Stimulated activated naive CD4-positive, alpha-beta T cell treated with Interleukin-2 at 50 U/mL for 16 hours (primary cell): Measurements from ENCODE around the gene MYCBP.

Source experiments
- DNase-seq: peaks from one replicate; lab custom pipeline; 2025; lab: John Stamatoyannopoulos, UW

MYCBP gene

DNA sequence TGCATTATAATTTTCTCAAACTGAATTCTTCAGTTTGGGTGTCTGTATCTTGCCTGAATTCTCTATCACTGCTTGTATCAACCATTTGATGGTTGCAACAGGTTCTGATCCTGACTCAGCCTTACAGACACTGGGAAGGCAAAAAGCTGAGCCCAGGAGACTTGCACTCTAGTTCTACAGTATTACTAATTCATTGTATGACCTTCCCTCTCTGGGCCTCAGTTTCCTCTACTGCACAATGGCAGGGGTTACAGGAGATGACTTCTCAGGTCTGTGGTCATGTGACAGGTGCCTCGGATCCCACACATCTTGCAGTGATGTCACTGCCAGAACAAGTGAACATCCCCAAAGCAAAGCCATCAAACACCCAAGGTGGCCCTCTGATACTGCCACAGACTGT lies 52.3 kb downstream of the MYCBP start:
- no peak for DNase-seq

DNA sequence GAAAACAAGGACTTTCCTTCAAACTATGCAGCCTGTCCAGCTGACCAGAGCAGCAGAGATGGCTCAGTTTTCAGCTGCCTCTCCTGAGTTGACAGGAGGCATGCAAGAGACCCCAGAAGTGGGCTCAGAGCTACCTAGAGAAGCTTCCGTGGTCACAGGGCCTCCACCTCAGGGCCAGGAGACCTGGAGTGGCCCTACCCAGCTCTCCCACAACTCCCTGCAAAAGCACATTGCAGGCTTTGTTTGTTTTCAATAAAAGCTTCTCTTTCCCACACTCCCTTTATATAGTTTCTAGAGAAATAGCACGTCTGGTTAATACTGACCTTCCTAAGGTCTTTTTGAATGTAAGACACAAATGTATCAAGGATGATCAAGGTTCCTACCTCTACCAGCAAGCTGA lies 53.6 kb downstream of the MYCBP start:
- no peak for DNase-seq

DNA sequence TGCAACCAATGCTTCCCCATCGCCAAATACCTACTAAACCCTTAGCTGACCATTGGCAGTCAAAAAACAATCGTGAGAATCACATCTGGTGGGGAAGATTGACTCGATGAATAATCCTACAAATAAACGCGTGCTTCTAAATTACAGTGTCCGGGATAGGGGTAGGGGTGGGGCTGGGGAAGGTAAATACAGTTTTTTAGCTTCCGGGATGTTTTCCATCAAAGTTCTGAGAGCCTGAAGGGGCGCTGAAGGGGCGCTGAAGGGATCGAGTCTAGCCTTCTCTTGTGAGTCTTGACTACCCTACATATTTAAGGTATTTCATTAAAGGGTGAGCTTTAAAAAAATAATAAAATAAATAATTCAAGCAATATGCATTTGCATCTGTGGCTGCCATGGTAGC lies 54.1 kb downstream of the MYCBP start:
- no peak for DNase-seq

DNA sequence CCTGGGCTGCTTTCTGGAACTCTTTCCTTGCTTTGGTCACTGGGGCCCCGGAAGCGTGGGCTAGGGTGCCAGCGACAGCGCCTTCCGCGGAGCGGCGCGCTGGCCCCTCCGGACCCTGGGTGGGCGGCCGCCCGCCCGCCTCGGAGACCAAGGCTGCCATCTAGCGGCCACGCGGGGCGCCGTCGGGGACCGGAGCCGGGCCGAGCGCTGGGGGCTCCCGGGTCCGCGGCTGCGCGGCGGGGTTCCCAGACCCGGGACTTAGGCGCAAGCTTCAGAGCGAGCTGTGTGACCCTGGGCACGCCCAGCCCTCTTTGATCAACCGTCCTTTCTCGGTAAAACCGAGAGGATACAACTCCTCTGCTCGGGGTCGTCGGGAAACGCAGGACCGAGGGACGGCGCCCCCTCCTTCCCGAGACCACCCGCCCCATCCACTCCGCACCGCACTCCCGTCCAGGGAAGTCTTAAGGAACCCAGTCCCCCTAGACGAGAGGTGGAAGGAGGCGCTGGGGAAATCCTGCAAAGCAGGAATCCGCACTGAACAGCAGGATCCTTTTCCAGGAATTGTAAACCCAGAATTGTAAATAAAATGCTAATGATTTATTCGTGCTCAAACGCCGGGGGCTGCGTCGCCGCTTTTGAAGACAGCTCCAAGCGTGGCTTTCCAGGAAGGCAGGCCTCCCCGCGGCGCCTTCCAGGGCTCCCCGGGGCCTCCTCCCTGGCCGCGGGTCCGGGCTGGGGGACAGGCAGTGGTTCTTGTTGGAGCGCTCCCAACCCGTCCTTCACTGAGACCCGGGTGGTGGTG lies 54.8 kb downstream of the MYCBP start:
- DNase-seq, result peak; percentile 16

DNA sequence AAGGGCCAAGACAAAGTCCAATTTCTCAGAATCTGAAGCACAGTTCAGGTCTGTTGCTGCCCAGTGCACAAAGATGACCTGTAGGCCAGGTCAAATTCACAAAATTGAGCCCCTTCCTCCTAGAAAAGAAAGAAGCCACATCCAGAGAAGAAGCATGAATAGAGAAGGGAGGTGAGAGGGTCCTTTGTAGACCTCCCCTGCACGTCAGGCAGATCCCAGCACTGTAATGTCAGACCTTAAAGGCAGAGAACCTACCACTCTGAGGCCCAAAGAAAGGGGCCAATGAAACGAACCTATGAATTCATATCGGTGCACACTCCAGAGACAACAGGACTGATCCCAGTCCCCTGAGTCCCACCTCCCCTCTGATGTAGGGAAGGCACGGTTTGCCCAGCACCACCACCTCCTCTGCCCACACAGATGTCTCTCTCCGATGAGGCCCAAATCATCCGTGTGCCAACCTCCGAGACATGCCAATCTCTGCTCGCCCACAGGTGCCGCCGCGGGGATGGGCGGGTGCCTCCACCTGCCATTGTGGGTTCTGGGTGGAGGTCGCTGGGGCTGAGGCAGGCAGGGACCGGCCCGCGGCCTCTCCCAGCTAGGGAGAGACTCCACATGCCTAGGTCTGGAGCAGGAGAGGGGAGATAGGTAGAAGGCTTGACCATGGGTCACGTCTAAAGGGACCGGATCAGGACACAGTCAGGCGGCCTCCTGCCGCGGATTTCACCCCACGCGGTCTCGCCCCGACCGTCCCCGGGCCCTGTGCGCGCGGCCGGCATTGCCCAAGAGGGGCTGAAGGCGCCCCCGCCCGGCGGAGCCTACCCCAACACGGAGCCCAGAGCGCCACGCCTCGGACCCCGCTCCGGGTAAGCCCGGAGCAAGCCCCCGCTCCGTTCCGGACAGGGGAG lies 55.6 kb downstream of the MYCBP start:
- no peak for DNase-seq

GRCh38 chr1:38815903-38816627 lies 57.1 kb downstream of the MYCBP start:
- DNase-seq, result no peak

- DNase-seq, result no peak
Measured at GRCh38 chr1:38814984-38815464, 58.1 kb downstream of the MYCBP start.

DNA sequence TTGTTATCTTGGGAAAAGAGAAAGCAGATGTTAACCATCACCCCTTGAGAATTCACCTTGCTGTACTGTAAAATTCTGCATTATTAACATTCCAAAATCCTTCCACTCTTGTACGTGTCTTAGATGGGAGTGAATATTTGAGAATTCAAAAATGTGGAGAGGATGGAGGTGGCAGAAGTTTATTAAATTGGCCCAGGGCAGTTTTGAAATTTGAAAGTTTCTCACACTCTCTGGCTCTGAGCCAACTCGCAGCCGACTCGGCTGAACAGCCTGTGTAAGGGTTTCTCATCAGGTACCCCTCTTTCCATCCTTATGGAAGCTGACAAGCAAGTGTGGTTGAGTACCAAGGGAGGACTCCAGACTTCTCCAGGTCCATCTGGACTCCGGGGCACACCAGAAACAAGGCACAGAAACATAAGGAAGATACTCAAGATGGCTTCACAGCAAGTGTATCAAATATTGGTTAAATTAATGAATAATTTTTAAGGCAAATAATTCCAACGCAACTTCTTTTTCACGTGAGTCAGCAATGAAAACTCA lies 58.6 kb downstream of the MYCBP start:
- no peak for DNase-seq

DNA sequence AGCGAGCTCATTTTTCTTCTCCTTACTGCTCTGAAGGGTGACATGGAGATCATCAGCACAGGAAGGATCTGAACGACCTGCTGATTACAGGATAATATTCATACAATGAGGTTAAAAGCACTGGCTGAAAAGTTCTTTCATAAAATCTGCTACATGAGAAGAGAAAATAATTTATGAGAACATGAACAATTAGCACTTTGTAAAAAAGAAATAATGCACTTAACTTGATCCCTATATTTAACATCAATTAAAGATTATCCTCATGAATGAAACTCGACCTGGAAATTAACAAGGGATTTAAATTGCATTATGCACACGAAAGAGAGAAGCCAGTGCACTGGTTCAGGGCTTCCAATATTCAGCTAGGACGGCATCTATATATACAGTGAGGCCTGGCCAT lies 60.2 kb downstream of the MYCBP start:
- no peak for DNase-seq
